ENCODE data around the gene CARD6.
"Not testable (repeated sequence)": the region's sequence is repeated elsewhere in the genome, so short reads cannot be mapped to it uniquely, and the experiment has no call there.

The CARD6 gene

DNA sequence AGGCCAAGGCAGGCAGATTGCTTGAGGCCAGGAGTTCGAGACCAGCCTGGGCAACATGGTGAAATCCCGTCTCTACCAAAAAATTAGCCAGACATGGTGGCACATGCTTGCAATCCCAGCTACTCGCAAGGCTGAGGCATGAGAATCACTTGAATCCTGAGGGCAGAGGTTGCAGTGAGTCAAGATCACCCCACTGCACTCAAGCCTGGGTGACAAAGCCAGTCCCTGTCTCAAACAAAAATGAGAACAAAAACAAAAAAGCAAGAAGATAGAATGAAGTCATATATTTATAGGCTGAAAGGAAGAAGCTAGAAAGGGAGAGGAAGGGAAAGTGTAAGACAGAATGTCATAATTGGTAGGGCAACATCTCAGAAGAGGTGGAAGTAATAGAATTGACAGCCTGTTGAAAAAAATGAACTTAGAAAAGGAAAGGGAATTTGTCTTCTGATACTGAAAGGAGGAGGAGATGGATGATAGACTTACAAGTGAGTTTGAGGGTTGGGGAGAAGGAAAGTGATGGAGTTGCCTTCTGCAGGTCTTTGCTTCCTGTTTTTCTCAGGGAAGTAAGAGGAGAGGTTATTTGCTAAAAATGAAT lies 32.2 kb downstream of the CARD6 start:
- no peak for DNase-seq

DNA sequence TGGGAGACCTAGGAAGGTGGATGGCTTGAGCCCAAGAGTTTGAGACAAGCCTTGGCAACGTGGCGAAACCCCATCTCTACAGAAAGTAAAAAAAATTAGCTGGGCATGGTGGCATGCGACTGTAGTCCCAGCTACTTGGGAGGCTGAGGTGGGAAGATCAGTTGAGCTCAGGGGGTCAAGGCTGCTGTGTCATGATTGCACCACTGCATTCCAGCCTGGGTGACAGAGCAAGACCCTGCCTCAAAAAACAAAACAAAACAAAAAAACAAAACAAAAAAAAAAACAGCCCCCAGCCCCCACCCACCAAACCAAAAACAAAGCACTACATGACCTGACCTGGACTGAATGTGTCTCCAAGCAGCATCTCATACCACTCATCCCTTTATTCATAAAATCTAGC lies 34.8 kb downstream of the CARD6 start:
- DNase-seq: no peak

DNA sequence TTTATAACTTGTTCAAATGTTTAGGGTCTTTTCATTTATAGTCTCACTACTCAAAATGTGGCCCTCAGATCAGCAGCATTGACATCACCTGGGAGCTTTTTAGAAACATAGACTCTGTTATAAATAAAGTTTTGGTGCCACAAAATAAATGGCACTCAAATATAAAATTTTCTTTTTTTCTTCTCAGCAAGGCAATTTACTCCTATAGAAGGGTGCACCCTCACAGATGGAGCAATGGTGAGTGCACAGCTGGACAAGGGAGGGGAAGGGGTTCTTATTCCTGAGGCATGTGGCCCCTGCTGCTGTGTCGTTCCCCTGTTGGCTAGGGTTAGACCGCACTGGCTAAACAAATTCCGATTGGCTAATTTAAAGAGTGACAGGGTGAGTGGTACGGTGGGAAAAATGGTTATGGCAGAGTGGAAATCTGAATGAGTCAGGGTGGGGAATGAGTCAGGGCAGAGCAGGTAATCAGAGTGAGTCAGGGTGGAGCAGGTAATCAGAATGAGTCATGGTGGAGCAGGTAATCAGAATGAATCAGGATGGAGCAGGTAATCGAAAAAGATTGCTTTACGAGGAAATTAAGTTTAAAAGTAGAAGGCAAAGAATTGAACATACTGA lies 36.3 kb downstream of the CARD6 start:
- no peak for DNase-seq

DNA sequence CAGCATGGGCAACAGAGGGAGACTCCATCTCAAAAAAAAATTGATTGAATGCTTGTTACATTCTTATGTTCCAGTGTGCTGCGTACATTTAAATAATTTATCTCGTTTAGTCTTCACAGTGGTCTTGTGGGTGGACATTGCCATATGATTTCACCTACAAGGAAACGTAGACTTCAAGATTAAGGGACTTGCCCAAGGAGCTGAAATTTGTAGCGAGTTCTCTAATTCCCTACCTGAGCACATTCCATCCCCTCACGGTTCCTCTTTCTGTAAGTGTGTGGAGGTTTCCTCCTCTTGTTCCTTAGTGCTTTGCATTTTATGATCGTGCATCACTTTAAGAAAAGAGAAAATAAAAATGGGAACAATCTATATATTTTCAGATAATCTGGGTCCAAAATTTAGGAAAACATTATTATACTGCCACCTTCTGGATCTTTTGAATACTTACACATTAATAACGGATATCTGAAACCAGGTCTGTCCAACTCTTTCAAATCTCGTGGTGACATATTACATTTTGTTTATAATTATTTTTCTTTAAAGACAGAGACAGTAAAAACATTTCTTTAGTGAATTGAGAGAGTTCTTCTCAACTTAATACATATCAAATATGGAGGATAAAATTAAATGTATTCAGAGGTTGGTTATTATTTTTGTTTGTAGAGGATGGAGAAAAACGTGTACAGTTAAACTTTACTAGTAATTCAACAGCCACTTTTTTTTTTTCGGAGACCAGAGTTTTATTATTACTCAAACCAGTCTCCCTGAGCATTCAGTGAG lies 38.2 kb downstream of the CARD6 start:
- peak; percentile 82 for DNase-seq

DNA sequence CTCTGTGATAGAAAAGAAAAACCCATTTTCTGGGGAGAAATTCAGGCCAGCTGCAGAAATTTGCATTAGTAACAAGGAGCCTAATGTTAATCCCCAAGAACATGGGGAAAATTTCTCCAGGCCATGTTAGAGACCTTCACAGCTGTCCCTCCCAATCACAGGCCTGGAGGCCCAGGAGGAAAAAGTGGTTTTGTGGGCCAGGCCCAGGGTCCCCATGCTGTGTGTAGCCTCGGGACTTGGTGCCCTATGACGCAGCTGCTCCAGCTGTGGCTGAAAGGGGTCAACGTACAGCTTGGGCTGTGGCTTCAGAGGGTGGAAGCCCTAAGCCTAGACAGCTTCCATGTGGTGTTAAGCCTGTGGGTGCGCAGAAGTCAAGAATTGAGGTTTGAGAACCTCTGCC lies 41.1 kb downstream of the CARD6 start:
- DNase-seq: no peak

DNA sequence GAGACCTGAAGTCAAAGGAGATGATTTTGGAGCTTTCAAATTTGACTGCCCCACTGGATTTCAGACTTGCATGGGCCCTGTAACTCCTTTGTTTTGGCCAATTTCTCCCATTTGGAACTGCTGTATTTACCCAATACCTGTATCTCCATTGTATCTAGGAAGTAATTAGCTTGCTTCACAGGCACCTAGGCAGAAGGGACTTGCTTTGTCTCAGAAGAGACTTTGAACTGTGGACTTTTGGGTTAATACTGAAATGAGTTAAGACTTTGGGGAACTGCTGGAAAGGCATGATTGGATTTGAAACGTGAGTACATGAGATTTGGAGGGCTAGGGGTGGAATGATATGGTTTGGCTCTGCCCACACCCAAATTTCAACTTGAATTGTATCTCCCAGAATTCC lies 41.9 kb downstream of the CARD6 start:
- not testable (repeated sequence) for DNase-seq

DNA sequence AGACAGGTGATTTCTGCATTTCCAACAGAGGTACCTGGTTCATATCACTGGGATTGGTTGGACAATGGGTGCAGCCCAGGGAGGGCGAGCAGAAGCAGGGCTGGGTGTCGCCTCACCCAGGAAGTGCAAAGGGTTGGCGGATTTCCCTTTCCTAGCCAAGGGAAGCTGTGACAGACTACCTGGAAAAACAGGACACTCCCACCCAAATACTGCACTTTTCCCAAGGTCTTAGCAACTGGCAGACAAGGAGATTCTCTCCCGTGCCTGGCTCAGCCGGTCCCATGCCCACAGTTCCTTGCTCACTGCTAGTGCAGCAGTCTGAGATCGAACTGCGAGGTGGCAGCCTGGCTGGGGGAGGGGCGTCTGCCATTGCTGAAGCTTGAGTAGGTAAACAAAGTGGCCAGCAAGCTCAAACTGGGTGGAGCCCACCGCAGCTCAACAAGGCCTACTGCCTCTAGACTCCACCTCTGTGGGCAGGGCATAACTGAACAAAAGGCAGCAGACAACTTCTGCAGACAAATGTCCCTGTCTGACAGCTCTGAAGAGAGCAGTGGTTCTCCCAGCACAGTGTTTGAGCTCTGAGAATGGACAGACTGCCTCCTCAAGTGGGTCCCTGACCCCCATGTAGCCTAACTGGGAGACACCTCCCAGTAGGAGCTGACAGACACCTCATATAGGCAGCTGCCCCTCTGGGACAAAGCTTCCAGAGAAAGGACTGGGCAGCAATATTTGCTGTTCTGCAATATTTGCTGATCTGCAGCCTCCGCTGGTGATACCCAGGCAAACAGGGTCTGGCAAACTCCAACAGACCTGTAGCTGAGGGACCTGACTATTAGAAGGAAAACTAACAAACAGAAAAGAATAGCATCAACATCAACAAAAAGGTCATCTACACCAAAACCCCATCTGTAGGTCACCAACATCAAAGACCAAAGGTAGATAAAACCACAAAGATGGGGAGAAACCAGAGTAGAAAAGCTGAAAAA lies 54.6 kb downstream of the CARD6 start:
- not testable (repeated sequence) for DNase-seq

DNA sequence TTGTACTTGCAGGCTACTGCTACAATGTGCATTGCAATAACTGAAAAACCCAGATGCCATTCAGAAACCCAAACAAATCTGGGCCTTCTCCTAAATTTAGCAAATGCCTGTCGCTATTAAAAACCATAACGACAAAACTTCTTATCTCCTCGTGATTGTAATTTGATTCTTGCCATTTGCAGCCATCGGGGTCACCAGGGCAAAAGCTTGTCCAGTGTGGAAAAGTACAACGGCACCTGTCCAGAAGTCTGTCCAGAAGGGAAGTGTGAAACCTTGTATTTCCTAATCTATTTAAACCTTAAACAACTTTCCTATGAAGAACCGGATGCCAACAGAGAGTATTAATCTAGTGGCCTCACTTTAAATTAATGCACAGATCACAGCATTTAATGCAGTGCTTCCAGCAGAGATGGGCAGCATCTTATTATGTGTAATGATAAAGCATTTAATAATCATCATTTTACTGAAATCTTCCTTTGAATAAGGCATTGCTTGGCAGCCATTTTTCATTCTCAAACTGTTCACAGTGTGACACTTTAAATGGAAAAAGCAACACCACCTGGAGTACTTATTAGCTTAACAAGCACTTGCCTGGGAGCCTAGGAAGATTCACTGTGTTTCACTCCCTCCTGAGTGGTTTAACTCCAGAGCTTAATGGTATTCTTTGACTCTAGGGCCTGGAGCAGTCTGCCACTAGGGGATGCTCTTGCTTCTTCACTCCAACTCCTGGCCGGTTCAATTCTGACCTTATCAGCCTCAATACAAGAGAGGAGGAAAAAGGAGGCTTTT lies 63.2 kb downstream of the CARD6 start:
- peak; percentile 92 for DNase-seq

DNA sequence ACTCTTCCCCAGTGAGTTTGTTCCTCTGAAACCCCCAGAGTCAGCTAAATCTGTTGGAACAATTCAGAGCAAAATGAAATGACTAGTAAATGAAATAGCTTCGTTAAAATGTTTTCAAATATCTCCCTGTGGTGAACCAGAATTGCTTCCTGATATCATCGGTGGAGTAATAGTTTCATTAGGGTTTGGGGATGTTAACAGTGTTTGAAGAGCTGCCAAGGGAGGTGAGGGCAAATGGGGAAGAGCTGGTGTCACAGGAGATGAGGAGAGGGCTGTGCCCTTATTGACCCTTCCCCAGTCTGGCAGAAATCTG lies 63.8 kb downstream of the CARD6 start:
- no peak for DNase-seq

DNA sequence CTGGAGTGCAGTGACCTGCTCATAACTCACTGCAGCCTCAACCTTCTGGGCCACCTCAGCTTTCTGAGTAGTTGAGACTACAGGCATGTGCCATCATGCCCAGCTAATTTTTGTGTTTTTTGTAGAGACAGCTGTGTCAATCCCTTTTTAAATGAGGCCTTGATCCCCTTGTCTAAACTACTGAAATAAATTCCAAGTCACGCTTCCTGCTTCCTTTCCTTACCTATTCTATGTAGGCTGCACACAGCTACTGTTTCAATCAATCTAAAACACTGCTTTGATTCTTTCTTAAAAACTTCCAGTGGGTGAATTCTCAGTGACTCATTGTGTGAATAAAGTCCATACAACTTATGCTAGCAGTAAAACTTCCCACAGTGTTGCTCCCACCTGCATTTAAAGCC lies 65.2 kb downstream of the CARD6 start:
- peak; percentile 31 for DNase-seq

DNA sequence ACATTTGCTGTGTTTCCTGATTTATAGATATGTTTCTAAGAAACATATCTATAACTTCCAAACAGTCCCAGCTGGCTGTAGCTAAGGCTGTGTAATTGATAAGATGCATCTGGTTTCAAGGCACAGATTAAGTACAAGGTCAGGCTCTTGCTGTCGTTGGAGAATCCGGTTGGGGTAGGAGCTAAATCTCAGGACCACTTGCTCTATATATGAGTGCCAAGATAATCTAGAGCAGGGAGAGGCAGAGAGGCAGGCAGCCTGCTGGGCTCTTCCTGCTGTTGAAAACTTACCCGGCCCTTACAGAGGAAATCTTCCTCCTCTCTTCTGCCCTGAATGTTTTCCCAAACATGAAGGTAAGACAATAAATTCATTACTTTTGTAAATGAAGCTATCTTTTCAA lies 68.1 kb downstream of the CARD6 start, which contains the start of gene C7:
C7 (plus strand) TSS at position 234 of the 400 bp plus-strand sequence; CDS start at position 348, 114 bp downstream.
- DNase-seq: no peak

DNA sequence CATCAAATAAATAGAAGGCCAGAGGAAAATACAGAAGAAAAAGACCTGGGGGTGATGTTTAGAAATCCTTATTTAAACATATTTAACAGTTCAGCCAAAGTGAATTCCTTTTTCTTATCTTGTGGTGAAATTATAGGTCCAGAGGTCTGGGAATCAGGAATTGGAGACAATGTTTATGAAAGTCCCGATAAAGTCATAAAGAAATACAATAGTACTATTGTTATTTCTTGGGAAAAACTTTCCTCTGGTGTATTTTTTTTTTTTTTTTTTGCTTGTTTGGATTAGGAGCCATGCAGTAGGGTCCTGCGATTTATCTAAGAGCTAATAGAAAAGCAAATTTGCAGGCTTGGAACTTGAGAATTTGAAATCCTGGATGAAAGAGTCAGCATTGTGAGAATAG lies 68.6 kb downstream of the CARD6 start:
- DNase-seq: no peak

All from NCI-H748 treated with DMSO at 0.1 percent for 48 hours (cell line).